H1 (cell line): ENCODE measurements around the gene ALOX5. TPM values are rescaled to one million over a fixed set of nuclear protein-coding genes. Genes with fewer than 3 reads are reported as not detected.
A peak's percentile ranks its signal among the peaks of the same experiment; 100 is the strongest.

ENCODE experiments used
- CTCF ChIA-PET: fragments of 300-600 bp; sonication (Branson Sonifier 250); formaldehyde crosslinking; loops from one replicate; lab custom pipeline; 2021; ENCODE audit not compliant: partially characterized antibody; lab: Charles Lee
- POLR2A ChIA-PET: fragments of 300-600 bp; sonication (Branson Sonifier 250); formaldehyde crosslinking; loops from one replicate; lab custom pipeline; 2021; ENCODE audit warnings: inconsistent platforms; ENCODE audit not compliant: partially characterized antibody; lab: Charles Lee
- DNase-seq, 2 experiments: peaks; one replicate each; pipeline versions ENCODE4 v3.0.0 to v3.0.0-alpha.2; 2010 to 2022; ENCODE audit warnings: low spot score in 2 of 2, low read depth in 1 of 2, mixed read lengths in 1 of 2
- FAIRE-seq: peaks from 2 replicates; lab custom pipeline; 2011; peaks lifted over from hg19 to GRCh38; lab: Jason Lieb, UNC
- H2AFZ ChIP-seq: 2 replicates; pipeline ENCODE4 v1.8.1; 2012; ENCODE audit warnings: low read length, inconsistent platforms
- H2AK5ac ChIP-seq: 2 replicates; pipeline ENCODE4 v1.6.1; 2013; ENCODE audit warnings: low read depth, low read length
- H2BK120ac ChIP-seq: replicated peaks from 2 replicates; pipeline ENCODE3; 2013; ENCODE audit warnings: low read depth, low read length, inconsistent platforms
- H2BK12ac ChIP-seq: 2 replicates; pipeline ENCODE4 v1.6.1; 2013; ENCODE audit warnings: low read depth, low read length
- H2BK15ac ChIP-seq: 2 replicates; pipeline ENCODE4 v1.6.1; 2013; ENCODE audit warnings: low read length
- H2BK20ac ChIP-seq: 2 replicates; pipeline ENCODE4 v1.6.1; 2013; ENCODE audit warnings: low read length
- H2BK5ac ChIP-seq: 2 replicates; pipeline ENCODE4 v1.6.1; 2013; ENCODE audit warnings: low read depth, low read length
- H3K14ac ChIP-seq: 2 replicates; pipeline ENCODE4 v1.6.1; 2013; ENCODE audit warnings: inconsistent platforms; ENCODE audit not compliant: insufficient read length
- H3K18ac ChIP-seq: 2 replicates; pipeline ENCODE4 v1.6.1; 2013; ENCODE audit warnings: low read length; ENCODE audit errors: extremely low read depth
- H3K23ac ChIP-seq: 2 replicates; pipeline ENCODE4 v1.6.1; 2013; ENCODE audit warnings: inconsistent platforms; ENCODE audit not compliant: insufficient read length
- H3K23me2 ChIP-seq: 2 replicates; pipeline ENCODE4 v1.6.1; 2013; ENCODE audit warnings: low read depth, low read length
- H3K27ac ChIP-seq: 2 replicates; pipeline ENCODE4 v1.6.1; 2011; ENCODE audit warnings: low read depth, low read length, inconsistent platforms
- H3K27me3 ChIP-seq, 4 experiments: replicated peaks in 1 of 4; 1 replicate in 1 of 4; 2 replicates in 3 of 4; pipeline versions ENCODE4 v1.6.1 to v1.8.1; 2011 to 2013; ENCODE audit warnings: low read length in 3 of 4, mild to moderate bottlenecking in 3 of 4, inconsistent platforms in 2 of 4, mixed read lengths in 2 of 4, moderate library complexity in 1 of 4; ENCODE audit not compliant: control insufficient read depth in 3 of 4, insufficient read depth in 3 of 4; ENCODE audit errors: extremely low read depth in 1 of 4
- H3K36me3 ChIP-seq, 4 experiments: 2 replicates each; pipeline versions ENCODE4 v1.6.1 to v1.8.1; 2011 to 2013; ENCODE audit warnings: mild to moderate bottlenecking in 4 of 4, low read length in 3 of 4, moderate library complexity in 2 of 4, control low read depth in 1 of 4, inconsistent platforms in 1 of 4; ENCODE audit not compliant: insufficient read depth in 4 of 4, control insufficient read depth in 2 of 4
- H3K4ac ChIP-seq: replicated peaks from 2 replicates; pipeline ENCODE3; 2013; ENCODE audit warnings: low read length, low read depth, mixed read lengths, inconsistent platforms; ENCODE audit not compliant: insufficient read length
- H3K4me1 ChIP-seq, 4 experiments: replicated peaks in 1 of 4; 1 replicate in 1 of 4; 2 replicates in 3 of 4; pipeline versions ENCODE4 v1.6.1 to v1.8.1; 2011 to 2013; ENCODE audit warnings: low read length in 3 of 4, inconsistent platforms in 2 of 4, mixed read lengths in 1 of 4; ENCODE audit not compliant: insufficient read depth in 4 of 4, control insufficient read depth in 3 of 4
- H3K4me2 ChIP-seq, 2 experiments: 2 replicates each; pipeline versions ENCODE4 v1.6.1 to v1.8.1; 2011 to 2013; ENCODE audit warnings: low read depth in 2 of 2, low read length in 2 of 2, control low read depth in 1 of 2, inconsistent platforms in 1 of 2, mild to moderate bottlenecking in 1 of 2; ENCODE audit not compliant: insufficient read depth in 1 of 2
- H3K4me3 ChIP-seq, 4 experiments: fragments of 200-600, 300-600 bp in 1 of 4; sonication (generic), shearing (Covaris generic), sonication (Bioruptor Twin) in 1 of 4; 2 replicates each; pipeline versions ENCODE4 v1.5.1 to v1.8.1; 2011 to 2016; ENCODE audit warnings: low read length in 4 of 4, low read depth in 3 of 4, control low read depth in 2 of 4, inconsistent platforms in 2 of 4, mild to moderate bottlenecking in 2 of 4, mixed read lengths in 1 of 4, moderate library complexity in 1 of 4; ENCODE audit not compliant: insufficient read depth in 2 of 4; ENCODE audit errors: extremely low read depth in 1 of 4
- H3K56ac ChIP-seq: replicated peaks from 2 replicates; pipeline ENCODE3; 2013; ENCODE audit warnings: low read depth, mild to moderate bottlenecking, mixed read lengths, low read length, inconsistent platforms; ENCODE audit not compliant: insufficient read length
- H3K79me1 ChIP-seq: 2 replicates; pipeline ENCODE4 v1.6.1; 2013; ENCODE audit warnings: low read depth, low read length, control low read depth
- H3K79me2 ChIP-seq, 2 experiments: 2 replicates each; pipeline versions ENCODE4 v1.6.1 to v1.8.1; 2012 to 2013; ENCODE audit warnings: low read length in 2 of 2, mild to moderate bottlenecking in 2 of 2, inconsistent platforms in 1 of 2; ENCODE audit not compliant: insufficient read depth in 2 of 2, control insufficient read depth in 1 of 2
- H3K9ac ChIP-seq, 4 experiments: replicated peaks in 1 of 4; 1 replicate in 1 of 4; 2 replicates in 3 of 4; pipeline versions ENCODE4 v1.6.1 to v1.8.1; 2011 to 2013; ENCODE audit warnings: low read depth in 3 of 4, low read length in 3 of 4, control low read depth in 2 of 4, mild to moderate bottlenecking in 2 of 4, moderate library complexity in 2 of 4, inconsistent platforms in 1 of 4; ENCODE audit errors: extremely low read depth in 1 of 4
- H3K9me3 ChIP-seq, 2 experiments: 2 replicates each; pipeline versions ENCODE4 v1.6.1 to v1.8.1; 2012 to 2013; ENCODE audit warnings: mild to moderate bottlenecking in 2 of 2, moderate library complexity in 2 of 2, control low read depth in 1 of 2, inconsistent platforms in 1 of 2, low read depth in 1 of 2, low read length in 1 of 2, mixed read lengths in 1 of 2; ENCODE audit not compliant: insufficient read depth in 2 of 2
- H4K20me1 ChIP-seq, 2 experiments: replicated peaks in 1 of 2; 2 replicates each; pipeline versions ENCODE3 to v1.8.1; 2011 to 2013; ENCODE audit warnings: inconsistent platforms in 2 of 2, low read length in 2 of 2, mild to moderate bottlenecking in 1 of 2; ENCODE audit not compliant: insufficient read depth in 2 of 2, control insufficient read depth in 1 of 2
- H4K5ac ChIP-seq: 2 replicates; pipeline ENCODE4 v1.6.1; 2013; ENCODE audit warnings: low read length, low read depth, mixed read lengths, inconsistent platforms; ENCODE audit not compliant: insufficient read length
- H4K8ac ChIP-seq: 2 replicates; pipeline ENCODE4 v1.8.0; 2013; ENCODE audit warnings: mild to moderate bottlenecking, moderate library complexity, low read length, inconsistent platforms; ENCODE audit not compliant: insufficient read depth; ENCODE audit errors: extremely low read depth
- H4K91ac ChIP-seq: replicated peaks from 2 replicates; pipeline ENCODE3; 2013; ENCODE audit warnings: low read length, mixed read lengths, inconsistent platforms; ENCODE audit not compliant: insufficient read length
- BCL11A ChIP-seq, 2 experiments: IDR thresholded peaks; one replicate each; pipeline ENCODE4 v1.6.1; 2011; ENCODE audit warnings: low read depth in 2 of 2, low read length in 2 of 2, mild to moderate bottlenecking in 2 of 2
- POLR2AphosphoS5 ChIP-seq: IDR thresholded peaks from 2 replicates; pipeline ENCODE4 v1.6.1; 2011; ENCODE audit warnings: low read depth, low read length
- WGBS, 2 experiments: shearing (Covaris generic) in 1 of 2; methylation state at CpG; one replicate each; pipeline versions ENCODE4 v1.1.6 to v1.1.7; 2013 to 2015; ENCODE audit warnings: low lambda C conversion rate in 2 of 2, mixed read lengths in 2 of 2, inconsistent platforms in 1 of 2, low coverage in 1 of 2, missing lambda C conversion rate in 1 of 2; ENCODE audit not compliant: insufficient replicate concordance in 2 of 2, insufficient coverage in 1 of 2, insufficient read length in 1 of 2; ENCODE audit errors: extremely low coverage in 1 of 2, missing lambda C conversion rate in 1 of 2; 5-methylcytosine and 5-hydroxymethylcytosine counted together
- polyA plus RNA-seq, 7 experiments: library from polyadenylated mRNA; depleted of rRNA in 3 of 7; stranded (reverse) in 5 of 7; unstranded in 2 of 7; fragments of >200 nt in 5 of 7; fragments of 200-250 nt in 2 of 7; gene quantifications; 1 replicate in 5 of 7; 2 replicates in 1 of 7; 4 replicates in 1 of 7; pipeline versions ENCODE4 v1.2.1 to v1.2.3, GENCODE V29; 2011 to 2013; ENCODE audit warnings: missing spikeins in 2 of 7, mixed read lengths in 2 of 7
- total RNA-seq: library from RNA; stranded (reverse); fragmentation: NEBNext Ultra II Directional; extraction: Animal tissue kit (Norgen Biotek cat#: 25700); gene quantifications from 2 replicates; pipeline ENCODE4 v1.2.1, GENCODE V29; 2021

Gene ALOX5
- total and polyA plus RNA-seq, 2 of the 8 experiments (the other 6 are each of a cell fraction or from before 2014, with no cell fraction given) = 1.6 to 3.8 TPM

DNA sequence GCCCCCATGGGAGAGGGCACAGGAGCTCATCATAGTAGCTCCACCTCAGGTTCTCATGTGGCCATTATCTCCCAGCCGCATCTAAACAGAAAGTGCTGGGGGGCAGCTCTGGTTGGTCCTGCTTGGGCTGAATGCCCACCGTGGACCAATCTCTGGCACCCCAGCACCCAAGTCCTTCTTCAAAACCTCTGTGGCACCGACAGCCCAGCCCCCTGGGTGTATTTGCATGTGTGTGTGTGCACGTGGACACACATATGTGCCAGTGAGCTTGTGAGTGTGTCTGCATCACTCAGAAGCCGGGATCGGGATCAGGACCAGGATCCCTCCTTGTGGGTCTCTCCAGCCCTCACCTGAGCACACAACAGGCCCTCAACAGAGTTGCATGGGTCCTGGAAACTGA lies 68.2 kb downstream of the ALOX5 start:
- no peak overlapping the region for H2AFZ ChIP-seq
- 0 out of 2 replicates have a peak overlapping the region, but pooled peaks have one; percentile 17 for H2BK12ac ChIP-seq
- H2BK5ac ChIP-seq = 0 out of 2 replicates have a peak overlapping the region, but pooled peaks have one; percentile 44
- no peak overlapping the region for H4K8ac ChIP-seq
- no peak overlapping the region for H3K14ac ChIP-seq
- no peak overlapping the region for H3K4ac ChIP-seq
- H3K9ac ChIP-seq = no peak overlapping the region
- H2BK15ac ChIP-seq = 0 out of 2 replicates have a peak overlapping the region, but pooled peaks have one; percentile 61
- H3K36me3 ChIP-seq = no peaks in the 10 kb centered on the region
- no peaks in the 10 kb centered on the region for H3K27me3 ChIP-seq
- no peak overlapping the region for H2BK20ac ChIP-seq
- no peaks in the 10 kb centered on the region for H3K23me2 ChIP-seq
- POLR2A ChIA-PET = no interaction called here
- no peak overlapping the region for H4K91ac ChIP-seq
- H3K56ac ChIP-seq = no peak overlapping the region
- no peak overlapping the region for H4K5ac ChIP-seq
- no peak for DNase-seq
- FAIRE-seq = no peak
- H3K9me3 ChIP-seq = no peaks in the 10 kb centered on the region
- no peaks in the 10 kb centered on the region for H3K79me1 ChIP-seq
- no peak overlapping the region; the same call in 1 of the 2 replicates for H3K18ac ChIP-seq
- no peak overlapping the region for H3K4me3 ChIP-seq
- no peaks in the 10 kb centered on the region for H4K20me1 ChIP-seq
- H3K4me2 ChIP-seq = no peak overlapping the region
- no peaks in the 10 kb centered on the region for H3K4me1 ChIP-seq
- H2AK5ac ChIP-seq = no peak overlapping the region
- H3K79me2 ChIP-seq = no peaks in the 10 kb centered on the region
- H3K23ac ChIP-seq = no peak overlapping the region
- WGBS, 2 experiments = 92% methylated on average over 6 of the region's 6 CpGs; no CpG with 5 or more reads in 1 of the 2 experiments
- TF ChIP-seq POLR2AphosphoS5 (no peak), BCL11A (IDR thresholded peaks at IDR 0.05; ENCODE audit: low read depth in 2 of 2, low read length in 2 of 2) (no peak)
- CTCF ChIA-PET = interaction anchor here (0.6 to 2.3 kb wide), 7 partner anchors 9 to 234 kb away, joined by 3 to 13 read pairs (median 4); no protein-coding TSS in a partner anchor
- no peak overlapping the region for H3K27ac ChIP-seq
- no peak overlapping the region for H2BK120ac ChIP-seq
